Measurements from ENCODE around the gene CEL.
"Not testable (repeated sequence)": the region's sequence is repeated elsewhere in the genome, so short reads cannot be mapped to it uniquely, and the experiment has no call there.

Gene CEL

GRCh38 chr9:133061764-133062145, at the start of gene CEL:
Gene CEL (plus strand): TSS chr9:133061981. CDS start chr9:133062003, 22 bp downstream.
- not testable (repeated sequence) for DNase-seq (ENCODE audit: low read depth in 3 of 3)

GRCh38 chr9:133014696-133015095, 47.1 kb upstream of the CEL start:
- no peak for DNase-seq (ENCODE audit: low read depth in 3 of 3)

GRCh38 chr9:133023117-133023890, 38.5 kb upstream of the CEL start:
- peak in 1 of 3 experiments; percentile 7 for DNase-seq (ENCODE audit: low read depth in 3 of 3)

GRCh38 chr9:133026426-133026825, 35.4 kb upstream of the CEL start:
- DNase-seq (ENCODE audit: low read depth in 3 of 3), result no peak

- DNase-seq (ENCODE audit: low read depth in 3 of 3), result no peak
Measured at GRCh38 chr9:133027134-133027533, 34.6 kb upstream of the CEL start.

- no peak for DNase-seq (ENCODE audit: low read depth in 3 of 3)
Measured at GRCh38 chr9:133028221-133028620, 33.6 kb upstream of the CEL start.

GRCh38 chr9:133029994-133030316, 31.8 kb upstream of the CEL start:
- no peak for DNase-seq (ENCODE audit: low read depth in 3 of 3)

GRCh38 chr9:133030317-133031129, 31.3 kb upstream of the CEL start, which contains the start of gene GTF3C5:
Gene GTF3C5 (plus strand): TSS chr9:133030997. CDS start chr9:133031012, 15 bp downstream.
- DNase-seq (ENCODE audit: low read depth in 3 of 3), result peak; percentile 76 to 86 (median 85)

GRCh38 chr9:133031130-133031422, 30.7 kb upstream of the CEL start:
- DNase-seq (ENCODE audit: low read depth in 3 of 3), result no peak

GRCh38 chr9:133031496-133031911, 30.3 kb upstream of the CEL start:
- no peak for DNase-seq (ENCODE audit: low read depth in 3 of 3)

GRCh38 chr9:133032171-133032570, 29.6 kb upstream of the CEL start:
- no peak for DNase-seq (ENCODE audit: low read depth in 3 of 3)

GRCh38 chr9:133035669-133036068, 26.1 kb upstream of the CEL start:
- DNase-seq (ENCODE audit: low read depth in 3 of 3), result no peak

GRCh38 chr9:133037775-133038515, 23.8 kb upstream of the CEL start:
- no peak for DNase-seq (ENCODE audit: low read depth in 3 of 3)

- DNase-seq (ENCODE audit: low read depth in 3 of 3), result not testable (repeated sequence)
Measured at GRCh38 chr9:133040892-133041479, 20.8 kb upstream of the CEL start.

- DNase-seq (ENCODE audit: low read depth in 3 of 3), result no peak
Measured at GRCh38 chr9:133041958-133042357, 19.8 kb upstream of the CEL start.

GRCh38 chr9:133042676-133043075, 19.1 kb upstream of the CEL start:
- no peak for DNase-seq (ENCODE audit: low read depth in 3 of 3)

- DNase-seq (ENCODE audit: low read depth in 3 of 3), result no peak
Measured at GRCh38 chr9:133043449-133044035, 18.2 kb upstream of the CEL start.

- DNase-seq (ENCODE audit: low read depth in 3 of 3), result no peak
Measured at GRCh38 chr9:133044125-133044524, 17.7 kb upstream of the CEL start.

GRCh38 chr9:133044661-133045060, 17.1 kb upstream of the CEL start:
- no peak for DNase-seq (ENCODE audit: low read depth in 3 of 3)

GRCh38 chr9:133045132-133045531, 16.6 kb upstream of the CEL start:
- DNase-seq (ENCODE audit: low read depth in 3 of 3), result no peak

- no peak for DNase-seq (ENCODE audit: low read depth in 3 of 3)
Measured at GRCh38 chr9:133046196-133046899, 15.4 kb upstream of the CEL start.

Measured in stimulated activated CD4-positive, alpha-beta T cell treated with anti-CD3 and anti-CD28 coated beads, TNF-alpha, amount 100 ng/mL, for 4 hours (primary cell).